HG02973 (cell line): ENCODE data around the gene HDAC10.
"Not testable (repeated sequence)": the region's sequence is repeated elsewhere in the genome, so short reads cannot be mapped to it uniquely, and the experiment has no call there.

Experiments
- ATAC-seq: cut with Tn5 transposase; IDR thresholded peaks from one replicate; pipeline ENCODE4 v1.9.1; 2021; ENCODE audit warnings: moderate library complexity; ENCODE audit not compliant: unreplicated experiment

Gene HDAC10

DNA sequence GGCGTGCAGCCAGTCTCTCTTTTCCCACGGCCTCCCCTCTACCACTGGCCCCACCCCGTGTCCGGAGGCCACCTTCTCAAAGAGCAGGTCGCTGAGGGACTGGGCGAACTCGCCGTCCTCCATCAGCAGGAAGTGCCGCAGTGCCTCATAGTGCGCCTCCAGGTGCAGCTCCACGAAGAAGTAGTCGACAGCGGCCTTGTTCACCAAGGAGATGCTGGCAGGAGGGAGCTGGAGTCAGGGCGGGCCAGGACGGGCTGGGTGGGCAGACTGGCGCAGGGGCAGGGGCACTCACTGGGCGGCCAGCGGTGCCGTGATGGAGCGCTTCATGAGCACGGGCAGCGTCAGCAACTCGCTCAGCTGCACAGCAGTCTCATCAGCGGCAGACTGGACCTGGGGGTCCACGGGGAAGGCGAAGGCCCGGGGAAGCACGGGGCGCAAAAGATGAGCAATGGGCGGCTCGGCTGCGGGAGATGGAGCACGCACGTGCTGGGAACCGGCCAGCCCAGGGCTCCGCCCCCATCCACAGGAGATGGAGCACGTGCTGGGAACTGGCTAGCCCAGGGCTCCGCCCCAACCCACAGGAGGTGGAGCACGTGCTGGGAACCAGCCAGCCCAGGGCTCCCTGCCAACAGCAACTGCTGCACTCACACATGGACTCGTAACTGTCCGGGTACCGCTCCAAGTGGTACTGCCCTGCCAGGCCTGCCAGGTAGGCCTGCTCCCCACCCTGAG, 31.9 kb downstream of the HDAC10 start:
- ATAC-seq: no peak

- ATAC-seq: no peak
These were observed 32.7 kb downstream of the HDAC10 start for GRCh38 chr22:50218153-50218995.

DNA sequence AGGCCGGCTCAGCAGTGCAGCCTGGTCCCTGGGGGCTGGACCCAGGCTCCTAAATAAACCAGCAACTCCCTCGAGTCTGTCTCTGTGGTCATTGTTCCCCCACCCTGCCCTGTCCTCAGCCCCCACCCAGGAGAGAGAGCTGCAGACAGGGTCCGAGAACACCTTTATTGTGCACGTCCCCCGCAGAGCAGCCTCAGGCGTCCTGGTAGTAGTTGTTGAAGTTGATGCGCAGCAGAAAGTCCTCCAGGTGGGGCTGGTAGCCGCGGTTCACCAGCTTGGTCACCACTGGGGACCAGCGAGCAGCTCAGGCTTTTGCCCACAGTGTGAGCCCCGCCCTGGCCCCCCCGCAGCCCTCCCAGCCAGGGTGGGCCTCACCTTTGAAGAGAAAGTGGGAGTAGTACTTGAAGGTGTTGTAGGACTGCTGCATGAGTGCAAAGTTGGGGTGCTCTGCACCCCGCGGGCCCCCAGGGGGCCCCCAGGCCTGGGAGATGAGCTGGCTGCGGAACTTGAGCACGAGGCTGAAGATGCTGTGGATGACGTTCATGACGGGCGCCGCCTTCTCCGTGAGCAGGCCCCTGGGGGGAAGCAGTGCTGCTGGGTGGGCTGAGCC, 33.4 kb downstream of the HDAC10 start:
- ATAC-seq: no peak

GRCh38 chr22:50216684-50217520, 34.2 kb downstream of the HDAC10 start:
- ATAC-seq: no peak

- no peak for ATAC-seq
These were observed 34.9 kb downstream of the HDAC10 start for GRCh38 chr22:50216055-50216683.

DNA sequence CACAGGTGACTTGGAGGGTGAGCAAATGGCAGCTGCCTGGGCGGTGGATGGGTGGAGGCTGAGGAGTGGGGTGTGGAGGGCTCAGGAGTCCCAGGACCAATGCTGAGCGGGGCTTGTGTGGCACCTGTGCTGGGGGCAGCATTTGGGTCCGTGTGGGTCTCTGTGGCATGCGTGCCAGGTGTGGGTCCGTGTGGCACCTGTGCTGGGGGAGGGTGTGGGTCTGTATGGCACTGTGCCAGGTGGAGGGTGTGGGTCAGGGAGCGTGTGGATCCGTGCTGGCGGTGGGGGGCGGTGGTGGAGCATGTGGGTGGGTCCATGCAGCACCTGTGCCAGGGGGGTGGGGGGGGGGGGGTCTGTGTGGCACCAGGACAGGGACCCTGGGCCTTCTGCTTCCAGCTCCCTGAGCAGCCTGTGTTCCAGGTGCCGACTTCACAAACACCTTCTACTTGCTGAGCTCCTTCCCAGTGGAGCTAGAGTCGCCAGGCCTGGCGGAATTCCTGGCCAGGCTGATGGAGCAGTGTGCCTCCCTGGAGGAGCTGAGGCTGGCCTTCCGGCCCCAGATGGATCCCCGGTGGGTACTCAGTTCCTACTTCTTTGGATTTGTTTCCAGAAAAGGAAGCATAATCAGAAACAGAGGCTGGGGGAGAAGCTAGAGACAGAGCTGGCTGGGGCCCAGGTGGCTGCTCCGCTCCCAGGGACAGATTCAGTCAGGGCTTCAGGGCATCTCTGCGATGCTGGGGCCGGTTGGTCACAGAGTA, 35.6 kb downstream of the HDAC10 start:
- no peak for ATAC-seq

- no peak for ATAC-seq
These were observed 37.8 kb downstream of the HDAC10 start for GRCh38 chr22:50213263-50213662.

- ATAC-seq: no peak
These were observed 39.9 kb downstream of the HDAC10 start for GRCh38 chr22:50211147-50211546.

- no peak for ATAC-seq
These were observed 40.5 kb downstream of the HDAC10 start for GRCh38 chr22:50210378-50211139.

DNA sequence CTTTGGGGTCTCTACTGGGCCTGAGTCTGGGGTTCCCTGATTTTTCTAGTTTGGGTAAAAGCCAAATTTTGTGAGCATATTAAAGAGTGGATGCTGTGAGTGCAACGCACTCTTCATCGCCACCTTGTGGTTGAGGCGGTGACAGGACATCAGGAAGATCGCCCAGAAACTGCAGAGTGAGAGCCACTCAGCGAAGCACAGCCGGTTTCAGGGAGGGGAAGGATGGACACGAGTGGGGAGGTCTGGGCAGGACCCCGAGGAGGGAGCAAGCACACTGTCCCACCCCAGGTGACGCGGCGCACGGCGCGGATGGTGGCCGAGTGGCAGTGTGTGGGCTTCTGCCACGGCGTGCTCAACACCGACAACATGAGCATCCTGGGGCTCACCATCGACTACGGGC, 41.2 kb downstream of the HDAC10 start:
- ATAC-seq: no peak

DNA sequence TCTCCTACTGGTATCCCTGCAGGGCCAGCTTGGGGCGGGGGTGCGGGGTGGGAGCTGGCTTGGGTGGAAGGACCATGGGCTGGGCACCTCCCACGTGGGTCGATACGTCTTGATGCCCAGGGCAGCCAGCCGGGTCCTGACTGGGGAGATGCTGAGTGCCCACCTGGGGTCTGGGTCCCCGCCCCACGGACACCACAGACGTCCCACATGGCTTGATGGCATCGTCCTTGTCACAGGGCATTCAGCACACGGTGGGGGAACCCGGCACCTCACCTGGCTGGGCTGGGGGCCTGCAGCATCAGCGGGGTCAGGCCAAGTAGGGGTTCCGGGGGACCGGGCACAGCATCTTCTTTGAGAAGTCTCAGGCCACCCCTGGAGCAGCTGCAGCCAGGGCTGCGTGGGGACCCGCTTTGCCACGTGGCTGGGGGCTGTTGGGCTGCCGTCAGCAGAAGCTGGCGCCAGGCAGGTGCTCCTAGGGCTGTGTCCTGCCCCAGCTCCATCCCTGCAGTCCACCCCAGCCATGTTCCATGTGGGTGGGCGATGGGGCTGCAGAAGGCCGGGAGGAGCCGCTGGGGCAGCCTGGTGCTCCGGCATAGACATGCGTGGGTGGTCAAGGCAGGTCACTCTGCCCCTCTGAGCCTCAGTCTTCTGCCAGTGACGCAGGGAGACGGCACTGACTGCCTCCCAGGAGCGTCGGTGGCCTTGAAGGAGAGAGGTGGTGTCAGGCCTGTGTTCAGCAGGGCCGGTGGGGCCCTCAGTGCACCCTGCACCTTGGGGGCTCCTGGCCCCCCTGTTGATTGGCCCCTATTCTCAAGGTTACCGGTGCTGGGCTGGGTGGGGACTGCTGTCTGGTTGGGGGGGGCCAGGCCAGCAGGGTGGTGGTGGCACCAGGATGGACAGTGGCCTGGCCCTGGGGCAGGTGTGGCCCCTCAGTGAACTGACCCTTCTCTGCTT, 41.8 kb downstream of the HDAC10 start:
- no peak for ATAC-seq

DNA sequence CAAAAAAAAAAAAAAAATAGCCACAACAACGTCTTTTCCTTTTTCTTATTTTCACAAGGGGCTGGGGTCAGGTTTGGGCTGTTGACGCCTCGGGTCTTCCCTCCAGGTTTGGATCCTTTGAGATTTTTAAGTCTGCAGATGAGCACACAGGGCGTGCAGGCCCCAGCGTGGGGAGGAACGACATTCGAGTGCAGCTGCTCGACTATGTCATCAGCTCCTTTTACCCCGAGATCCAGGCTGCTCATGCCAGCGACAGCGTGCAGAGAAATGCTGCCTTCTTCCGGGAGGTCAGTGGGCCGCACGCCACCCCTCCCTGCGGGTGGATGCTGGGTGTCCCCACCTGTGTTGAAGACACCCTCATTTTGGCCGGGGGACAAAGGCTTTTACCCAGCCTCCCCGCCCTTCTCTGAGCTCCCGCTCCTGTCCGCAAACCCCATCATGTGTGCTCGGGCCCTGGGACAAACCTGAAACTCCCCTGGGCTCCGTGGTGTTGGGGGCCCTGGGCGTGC, 42.6 kb downstream of the HDAC10 start:
- no peak for ATAC-seq

DNA sequence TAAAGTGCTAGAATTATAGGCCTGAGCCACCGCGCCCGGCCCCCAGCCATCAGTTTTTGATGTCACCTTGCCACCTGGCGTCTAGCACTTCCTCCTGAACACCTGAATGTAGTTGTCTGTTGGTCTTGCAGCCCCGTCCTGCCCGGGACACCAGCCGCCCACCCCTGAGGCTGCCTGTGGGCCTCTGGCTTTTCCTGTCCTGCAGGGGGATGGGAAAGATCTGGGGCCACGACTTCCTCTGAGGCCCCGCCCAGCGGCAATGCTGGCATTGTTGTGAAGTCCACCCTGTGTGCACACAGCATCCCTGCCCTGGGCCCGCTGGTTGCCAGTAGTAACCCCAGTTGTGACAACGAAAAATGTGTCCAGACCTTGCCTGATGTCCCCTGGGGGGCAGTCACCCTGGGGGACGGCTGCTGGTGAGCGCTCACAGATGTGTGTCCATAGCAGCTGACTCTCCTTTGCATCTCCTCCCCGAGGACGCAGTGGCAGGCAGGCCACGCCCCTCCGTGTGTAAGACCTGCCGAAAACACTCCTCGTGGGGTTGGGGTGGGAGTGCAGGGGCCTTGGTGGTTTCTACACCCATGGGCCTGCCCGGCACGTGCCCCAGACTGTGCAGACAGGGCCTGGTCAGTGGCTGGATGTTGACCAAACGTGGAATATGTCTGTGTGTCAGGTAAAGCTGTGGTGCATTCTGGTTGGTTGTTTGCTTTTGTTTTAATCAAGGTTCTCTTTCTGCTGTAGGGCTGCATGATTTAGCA, 43.5 kb downstream of the HDAC10 start:
- ATAC-seq: no peak

- no peak for ATAC-seq
These were observed 44.5 kb downstream of the HDAC10 start for GRCh38 chr22:50206599-50206998.

DNA sequence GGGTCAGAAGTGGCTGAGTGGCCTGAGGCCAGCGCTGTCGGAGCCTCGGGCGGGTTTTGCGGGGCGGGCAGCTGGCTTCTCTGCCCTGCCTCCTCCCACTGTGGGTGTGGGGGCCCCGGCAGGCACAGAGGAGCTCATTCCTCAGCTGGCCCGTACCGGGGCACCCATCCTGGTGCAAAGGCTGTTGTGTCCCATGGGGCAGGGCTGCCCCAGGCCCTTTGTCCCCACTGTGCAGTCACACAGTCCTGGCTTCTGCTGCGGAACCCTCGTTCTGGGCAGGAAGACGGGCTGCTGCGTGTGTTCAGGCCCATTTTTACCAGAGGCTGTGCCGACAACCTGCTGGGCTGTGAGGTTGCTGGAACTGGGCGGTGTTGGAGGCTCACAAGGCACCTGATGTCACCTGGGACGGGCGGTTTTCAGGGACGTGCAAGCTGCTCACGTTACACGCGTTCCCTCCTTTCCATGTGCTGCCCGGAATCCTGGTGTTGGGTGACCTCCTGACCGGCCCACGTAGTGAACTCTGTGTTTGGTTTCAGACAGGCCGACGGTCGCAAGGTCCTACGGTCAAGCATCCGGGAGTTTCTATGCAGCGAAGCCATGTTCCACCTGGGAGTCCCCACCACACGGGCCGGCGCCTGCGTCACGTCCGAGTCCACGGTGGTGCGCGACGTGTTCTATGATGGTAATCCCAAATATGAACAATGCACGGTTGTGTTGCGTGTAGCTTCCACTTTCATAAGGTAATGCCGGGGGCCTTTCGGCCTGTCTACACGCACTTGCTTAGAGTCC, 45.1 kb downstream of the HDAC10 start:
- no peak for ATAC-seq

DNA sequence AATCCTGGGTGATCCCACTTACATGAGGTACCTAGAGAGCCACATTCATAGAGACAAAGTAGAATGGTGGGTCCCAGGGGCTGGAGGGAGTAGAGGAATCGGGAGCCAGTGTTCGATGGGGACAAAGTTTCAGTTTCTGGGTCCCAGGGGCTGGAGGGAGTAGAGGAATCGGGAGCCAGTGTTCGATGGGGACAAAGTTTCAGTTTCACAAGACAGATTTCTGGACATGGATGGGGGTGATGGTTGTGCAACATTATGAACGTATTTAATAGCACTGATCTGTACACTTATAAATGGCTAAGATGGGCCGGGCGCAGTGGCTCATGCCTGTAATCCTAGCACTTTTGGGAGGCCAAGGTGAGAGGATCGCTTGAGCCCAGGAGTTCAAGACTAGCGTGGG, 46.1 kb downstream of the HDAC10 start:
- ATAC-seq: not testable (repeated sequence)
